ENCODE measurements around the gene ATG7. TPM values are rescaled to one million over a fixed set of nuclear protein-coding genes. Genes with fewer than 3 reads are reported as not detected.

Gene ATG7
- total and polyA plus RNA-seq, 8 donors: 25.0 to 73.3 (median 29.6) TPM

DNA sequence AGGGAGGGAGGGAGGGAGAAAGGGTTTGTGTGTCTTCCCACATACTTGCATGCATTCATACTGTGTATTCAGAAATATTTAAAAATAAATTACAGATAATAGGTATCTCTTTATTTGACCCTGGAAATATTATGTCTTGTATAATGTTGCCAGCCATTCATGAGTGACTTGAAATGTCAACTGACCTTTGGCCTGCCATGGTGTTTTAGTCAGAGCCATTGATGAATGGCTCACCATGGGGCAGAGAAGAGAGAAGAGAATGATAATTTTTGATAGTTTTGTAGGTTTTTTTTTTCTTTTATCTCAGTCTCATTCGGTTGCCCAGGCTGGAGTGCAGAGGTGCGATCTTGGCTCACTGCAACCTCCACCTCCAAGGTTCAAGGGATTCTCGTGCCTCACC is 121.2 kb downstream of the ATG7 start:
- H3K27me3 ChIP-seq: no peaks in the 10 kb centered on the region
- no peaks in the 10 kb centered on the region for H3K9me3 ChIP-seq
- H3K4me3 ChIP-seq: no peak overlapping the region
- H3K4me1 ChIP-seq: peaks cover 7 to 10% of the 10 kb centered on the region in 2 donors
- H3K27ac ChIP-seq: no peak overlapping the region
- no peaks in the 10 kb centered on the region for H3K36me3 ChIP-seq
- ATAC-seq: no peak
- DNase-seq: no peak
- TF ChIP-seq, protein P1, sequence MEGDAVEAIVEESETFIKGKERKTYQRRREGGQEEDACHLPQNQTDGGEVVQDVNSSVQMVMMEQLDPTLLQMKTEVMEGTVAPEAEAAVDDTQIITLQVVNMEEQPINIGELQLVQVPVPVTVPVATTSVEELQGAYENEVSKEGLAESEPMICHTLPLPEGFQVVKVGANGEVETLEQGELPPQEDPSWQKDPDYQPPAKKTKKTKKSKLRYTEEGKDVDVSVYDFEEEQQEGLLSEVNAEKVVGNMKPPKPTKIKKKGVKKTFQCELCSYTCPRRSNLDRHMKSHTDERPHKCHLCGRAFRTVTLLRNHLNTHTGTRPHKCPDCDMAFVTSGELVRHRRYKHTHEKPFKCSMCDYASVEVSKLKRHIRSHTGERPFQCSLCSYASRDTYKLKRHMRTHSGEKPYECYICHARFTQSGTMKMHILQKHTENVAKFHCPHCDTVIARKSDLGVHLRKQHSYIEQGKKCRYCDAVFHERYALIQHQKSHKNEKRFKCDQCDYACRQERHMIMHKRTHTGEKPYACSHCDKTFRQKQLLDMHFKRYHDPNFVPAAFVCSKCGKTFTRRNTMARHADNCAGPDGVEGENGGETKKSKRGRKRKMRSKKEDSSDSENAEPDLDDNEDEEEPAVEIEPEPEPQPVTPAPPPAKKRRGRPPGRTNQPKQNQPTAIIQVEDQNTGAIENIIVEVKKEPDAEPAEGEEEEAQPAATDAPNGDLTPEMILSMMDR (IDR thresholded peaks at IDR 0.05): no peak
- intact Hi-C loops (cut with DNase I): no loop called here

DNA sequence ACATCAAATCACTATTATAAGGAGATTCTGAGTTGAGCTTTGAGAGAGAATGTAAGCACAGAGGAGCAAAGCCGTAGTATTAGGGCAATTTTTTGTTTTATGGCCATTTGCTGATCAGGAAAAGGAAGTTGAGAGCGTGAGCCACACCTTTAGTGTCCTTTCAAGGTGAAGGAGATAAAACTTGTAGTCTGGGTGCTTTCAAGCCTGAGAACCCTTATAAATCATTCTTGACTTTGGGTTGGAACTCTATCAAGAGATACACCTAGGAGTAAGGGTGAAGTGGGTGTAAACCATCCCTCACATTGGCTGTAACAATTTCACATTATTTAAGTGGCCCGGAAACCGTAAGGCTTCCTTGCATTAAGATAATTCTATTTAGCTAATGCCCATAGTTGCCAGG is 122.2 kb downstream of the ATG7 start:
- Histone ChIP-seq H3K36me3 (peaks cover 0 to under 1% of the 10 kb centered on the region in 2 donors), H3K4me3 (no peak overlapping the region), H3K4me1 (peaks cover 7 to 10% of the 10 kb centered on the region in 2 donors), H3K9me3 (no peaks in the 10 kb centered on the region), H3K27me3 (no peaks in the 10 kb centered on the region), H3K27ac (no peak overlapping the region)
- TF ChIP-seq, protein P1 (IDR thresholded peaks at IDR 0.05): no peak
- no peak for ATAC-seq
- DNase-seq: no peak
- intact Hi-C loops (cut with DNase I): no loop called here

DNA sequence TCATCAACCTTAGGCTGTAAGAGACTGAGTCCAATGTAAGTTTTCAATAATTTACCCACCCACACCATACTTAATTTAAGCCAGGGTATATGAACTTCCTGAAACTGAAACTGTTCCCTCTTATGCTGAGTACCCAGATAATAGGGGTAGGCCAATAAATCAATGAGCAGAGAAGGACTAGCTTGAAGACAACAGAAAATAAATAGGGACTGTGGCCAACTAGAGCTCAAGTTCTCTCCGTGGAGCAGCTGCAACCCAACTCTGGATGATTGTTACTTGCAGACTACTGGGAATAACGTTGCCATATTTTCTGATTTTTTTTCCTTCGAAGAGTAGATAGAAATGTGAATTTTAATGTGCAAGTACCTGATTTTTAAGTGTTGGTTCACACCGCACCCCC is 128.0 kb downstream of the ATG7 start:
- Histone ChIP-seq H3K27me3 (no peaks in the 10 kb centered on the region), H3K27ac (no peak overlapping the region), H3K36me3 (peaks cover 0 to 5% of the 10 kb centered on the region in 2 donors), H3K4me3 (no peak overlapping the region), H3K9me3 (peaks cover 0 to 2% of the 10 kb centered on the region in 2 donors), H3K4me1 (no peaks in the 10 kb centered on the region)
- no peak for ATAC-seq
- no peak for DNase-seq
- TF ChIP-seq, protein P1 (IDR thresholded peaks at IDR 0.05): no peak
- intact Hi-C loops (cut with DNase I): no loop called here

DNA sequence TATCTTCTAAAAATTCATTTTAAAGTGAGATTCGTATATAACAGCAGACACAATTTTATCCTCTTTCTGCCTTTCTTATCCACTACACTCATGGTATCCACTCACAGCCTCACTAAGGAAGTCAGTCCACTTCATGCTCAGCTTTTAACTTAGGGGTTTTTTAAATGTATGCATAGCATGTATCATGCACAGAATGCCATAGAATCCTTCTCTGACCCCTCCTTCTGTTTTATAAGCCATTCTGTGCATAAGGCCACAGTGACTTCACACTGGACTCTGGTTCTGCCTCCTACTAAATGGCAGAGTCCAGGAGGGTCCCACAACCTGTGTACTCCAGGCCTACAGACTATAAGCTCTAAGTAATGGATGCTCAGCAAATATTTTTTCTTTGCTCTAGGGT is 129.2 kb downstream of the ATG7 start:
- Histone ChIP-seq H3K27ac (no peak overlapping the region), H3K4me1 (no peaks in the 10 kb centered on the region), H3K9me3 (peaks cover 0 to 2% of the 10 kb centered on the region in 2 donors), H3K36me3 (peaks cover 0 to 16% of the 10 kb centered on the region in 2 donors), H3K27me3 (no peaks in the 10 kb centered on the region), H3K4me3 (no peak overlapping the region)
- no peak for DNase-seq
- TF ChIP-seq, protein P1 (IDR thresholded peaks at IDR 0.05): no peak
- intact Hi-C loops (cut with DNase I): no loop called here
- no peak for ATAC-seq

DNA sequence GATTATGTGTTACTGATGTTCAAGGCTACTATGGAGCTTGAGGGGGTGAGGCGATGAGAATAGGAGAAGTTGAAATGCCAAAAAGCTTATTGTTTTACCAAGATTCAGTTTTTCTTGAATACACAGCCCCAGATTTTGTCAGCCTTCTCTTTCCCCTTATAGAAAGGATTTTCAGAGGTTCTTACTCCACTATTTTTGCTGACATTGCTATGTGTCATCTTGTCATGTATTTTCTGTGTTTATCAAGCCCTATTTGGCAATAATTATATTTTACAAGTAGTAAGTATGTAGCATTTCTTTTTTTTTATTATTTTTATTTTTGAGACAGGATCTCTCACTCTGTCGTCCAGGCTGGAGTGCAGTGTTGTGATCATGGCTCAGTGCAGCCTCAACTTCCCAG is 133.1 kb downstream of the ATG7 start:
- no peaks in the 10 kb centered on the region for H3K27me3 ChIP-seq
- peaks cover 0 to 34% of the 10 kb centered on the region in 2 donors for H3K36me3 ChIP-seq
- H3K4me3 ChIP-seq: no peak overlapping the region
- ATAC-seq (no peak), DNase-seq (no peak)
- intact Hi-C loops (cut with DNase I): no loop called here
- H3K4me1 ChIP-seq: no peaks in the 10 kb centered on the region
- peaks cover 0 to 23% of the 10 kb centered on the region in 2 donors for H3K9me3 ChIP-seq
- H3K27ac ChIP-seq: no peak overlapping the region
- TF ChIP-seq, protein P1 (IDR thresholded peaks at IDR 0.05): no peak
